ENCODE results near the gene MYO18A. TPM values are rescaled to one million over a fixed set of nuclear protein-coding genes. Genes with fewer than 3 reads are reported as not detected.

The MYO18A gene
- total and polyA plus RNA-seq, 7 experiments from 2014 or later = 10.2 to 144 (median 95.3) TPM

- peaks cover 0 to 1% (median 0%) of the 10 kb centered on the region in 11 donors for H3K9me3 Mint-ChIP-seq
- no peaks in the 10 kb centered on the region for H3K36me3 ChIP-seq (ENCODE audit: control insufficient read depth in 2 of 3, insufficient read depth in 3 of 3, low read length in 3 of 3)
- H3K27me3 ChIP-seq (ENCODE audit: control insufficient read depth in 2 of 2, insufficient read depth in 2 of 2, low read length in 2 of 2) = no peaks in the 10 kb centered on the region
- DNase-seq (no peak), ATAC-seq (no peak)
- ChIA-PET POLR2A (no interaction called here), CTCF (no interaction called here)
- intact Hi-C loops (cut with micrococcal nuclease) = no loop called here
- no peak overlapping the region for H3K27ac ChIP-seq (ENCODE audit: low read depth, low read length)
- peaks cover 16 to 58% (median 21%) of the 10 kb centered on the region in 7 donors for H3K4me1 Mint-ChIP-seq
- no peak overlapping the region for H3K4me3 ChIP-seq (ENCODE audit: low read length)
- H3K4me1 ChIP-seq (ENCODE audit: control insufficient read depth in 2 of 2, insufficient read depth in 2 of 2, low read length in 2 of 2) = peaks cover 10 to 14% of the 10 kb centered on the region in 2 donors
- peak overlapping the region in 1 of 9 donors; percentile 23 for H3K27ac Mint-ChIP-seq
- H3K9me3 ChIP-seq (ENCODE audit: control insufficient read depth in 2 of 3, low read length in 3 of 3) = no peaks in the 10 kb centered on the region
- H3K4me3 Mint-ChIP-seq = no peak overlapping the region
- peaks cover 0 to 9% (median 0%) of the 10 kb centered on the region in 5 donors for H3K36me3 Mint-ChIP-seq
- H3K27me3 Mint-ChIP-seq = no peaks in the 10 kb centered on the region
Measured at GRCh38 chr17:29158096-29158487, 22.1 kb downstream of the MYO18A start.

- Mint-ChIP-seq H3K4me1 (peaks cover 16 to 58% (median 21%) of the 10 kb centered on the region in 7 donors), H3K27me3 (no peaks in the 10 kb centered on the region), H3K27ac (peak overlapping the region in 1 of 9 donors; percentile 65), H3K36me3 (peaks cover 0 to 7% (median 0%) of the 10 kb centered on the region in 5 donors), H3K9me3 (peaks cover 0 to 1% (median 0%) of the 10 kb centered on the region in 11 donors), H3K4me3 (peak overlapping the region in 1 of 10 donors; percentile 31)
- ATAC-seq = no peak
- ChIA-PET CTCF (no interaction called here), POLR2A (interaction anchor here (1.5 kb wide), 1 partner anchor 21 kb away, joined by 3 read pairs; no protein-coding TSS in a partner anchor)
- Histone ChIP-seq H3K9me3 (ENCODE audit: control insufficient read depth in 2 of 3, low read length in 3 of 3) (no peaks in the 10 kb centered on the region), H3K36me3 (ENCODE audit: control insufficient read depth in 2 of 3, insufficient read depth in 3 of 3, low read length in 3 of 3) (no peaks in the 10 kb centered on the region), H3K4me1 (ENCODE audit: control insufficient read depth in 2 of 2, insufficient read depth in 2 of 2, low read length in 2 of 2) (peaks cover 10 to 14% of the 10 kb centered on the region in 2 donors), H3K4me3 (ENCODE audit: low read length) (no peak overlapping the region), H3K27me3 (ENCODE audit: control insufficient read depth in 2 of 2, insufficient read depth in 2 of 2, low read length in 2 of 2) (no peaks in the 10 kb centered on the region), H3K27ac (ENCODE audit: low read depth, low read length) (no peak overlapping the region)
- DNase-seq = no peak
- intact Hi-C loops (cut with micrococcal nuclease) = no loop called here
Measured at GRCh38 chr17:29157310-29157709, 22.9 kb downstream of the MYO18A start.

- peak overlapping the region in 1 of 9 donors; percentile 65 for H3K27ac Mint-ChIP-seq
- H3K9me3 Mint-ChIP-seq = no peaks in the 10 kb centered on the region
- H3K4me3 Mint-ChIP-seq = peak overlapping the region in 1 of 10 donors; percentile 31
- H3K36me3 Mint-ChIP-seq = peaks cover 0 to 2% (median 0%) of the 10 kb centered on the region in 5 donors
- H3K4me1 Mint-ChIP-seq = peaks cover 16 to 58% (median 21%) of the 10 kb centered on the region in 7 donors
- peaks cover 10 to 14% of the 10 kb centered on the region in 2 donors for H3K4me1 ChIP-seq (ENCODE audit: control insufficient read depth in 2 of 2, insufficient read depth in 2 of 2, low read length in 2 of 2)
- H3K36me3 ChIP-seq (ENCODE audit: control insufficient read depth in 2 of 3, insufficient read depth in 3 of 3, low read length in 3 of 3) = no peaks in the 10 kb centered on the region
- H3K4me3 ChIP-seq (ENCODE audit: low read length) = no peak overlapping the region
- no peak for DNase-seq
- H3K27ac ChIP-seq (ENCODE audit: low read depth, low read length) = no peak overlapping the region
- no peak for ATAC-seq
- H3K9me3 ChIP-seq (ENCODE audit: control insufficient read depth in 2 of 3, low read length in 3 of 3) = no peaks in the 10 kb centered on the region
- no peaks in the 10 kb centered on the region for H3K27me3 Mint-ChIP-seq
- CTCF ChIA-PET = no interaction called here
- POLR2A ChIA-PET = interaction anchor here (1.5 kb wide), 1 partner anchor 21 kb away, joined by 3 read pairs; no protein-coding TSS in a partner anchor
- intact Hi-C loops (cut with micrococcal nuclease) = no loop called here
- no peaks in the 10 kb centered on the region for H3K27me3 ChIP-seq (ENCODE audit: control insufficient read depth in 2 of 2, insufficient read depth in 2 of 2, low read length in 2 of 2)
Measured at GRCh38 chr17:29156781-29157180, 23.4 kb downstream of the MYO18A start.

- peaks cover 10 to 14% of the 10 kb centered on the region in 2 donors for H3K4me1 ChIP-seq (ENCODE audit: control insufficient read depth in 2 of 2, insufficient read depth in 2 of 2, low read length in 2 of 2)
- peak overlapping the region in 1 of 9 donors; percentile 91 for H3K27ac Mint-ChIP-seq
- H3K9me3 ChIP-seq (ENCODE audit: control insufficient read depth in 2 of 3, low read length in 3 of 3) = no peaks in the 10 kb centered on the region
- H3K4me3 Mint-ChIP-seq = peak overlapping the region in 1 of 10 donors; percentile 24
- DNase-seq = no peak
- ChIA-PET POLR2A (interaction anchor here (0.6 to 1.6 kb wide), 3 partner anchors 22 to 697 kb away, joined by 3 to 5 read pairs (median 4); partner anchors contain the start of gene MYO18A), CTCF (no interaction called here)
- H3K4me1 Mint-ChIP-seq = peaks cover 18 to 58% (median 21%) of the 10 kb centered on the region in 7 donors
- H3K27ac ChIP-seq (ENCODE audit: low read depth, low read length) = no peak overlapping the region
- H3K36me3 Mint-ChIP-seq = peaks cover 0 to 2% (median 0%) of the 10 kb centered on the region in 5 donors
- intact Hi-C loops (cut with micrococcal nuclease) = loop anchor here in 1 of 2 donors (1.0 kb wide), 1 partner anchor 21 kb away; no protein-coding TSS in a partner anchor
- no peak for ATAC-seq
- no peaks in the 10 kb centered on the region for H3K27me3 Mint-ChIP-seq
- no peaks in the 10 kb centered on the region for H3K9me3 Mint-ChIP-seq
- H3K4me3 ChIP-seq (ENCODE audit: low read length) = no peak overlapping the region
- no peaks in the 10 kb centered on the region for H3K36me3 ChIP-seq (ENCODE audit: control insufficient read depth in 2 of 3, insufficient read depth in 3 of 3, low read length in 3 of 3)
- H3K27me3 ChIP-seq (ENCODE audit: control insufficient read depth in 2 of 2, insufficient read depth in 2 of 2, low read length in 2 of 2) = no peaks in the 10 kb centered on the region
Measured at GRCh38 chr17:29155966-29156338, 24.2 kb downstream of the MYO18A start.

- H3K4me3 Mint-ChIP-seq = peak overlapping the region in 8 of 10 donors; percentile 10 to 75 (median 44)
Measured at GRCh38 chr17:29155227-29155965, 24.8 kb downstream of the MYO18A start.

GRCh38 chr17:29154516-29155226 lies 25.5 kb downstream of the MYO18A start:
- Histone ChIP-seq H3K4me1 (ENCODE audit: control insufficient read depth in 2 of 2, insufficient read depth in 2 of 2, low read length in 2 of 2) (peaks cover 10 to 14% of the 10 kb centered on the region in 2 donors), H3K27me3 (ENCODE audit: control insufficient read depth in 2 of 2, insufficient read depth in 2 of 2, low read length in 2 of 2) (no peaks in the 10 kb centered on the region), H3K4me3 (ENCODE audit: low read length) (no peak overlapping the region), H3K36me3 (ENCODE audit: control insufficient read depth in 2 of 3, insufficient read depth in 3 of 3, low read length in 3 of 3) (no peaks in the 10 kb centered on the region), H3K27ac (ENCODE audit: low read depth, low read length) (no peak overlapping the region), H3K9me3 (ENCODE audit: control insufficient read depth in 2 of 3, low read length in 3 of 3) (no peaks in the 10 kb centered on the region)
- intact Hi-C loops (cut with micrococcal nuclease) = loop anchor here in 1 of 2 donors (1.0 kb wide), 1 partner anchor 23 kb away; no protein-coding TSS in a partner anchor
- Mint-ChIP-seq H3K9me3 (no peaks in the 10 kb centered on the region), H3K27ac (peak overlapping the region in 7 of 9 donors; percentile 25 to 91 (median 48)), H3K36me3 (peaks cover 0 to 3% (median 0%) of the 10 kb centered on the region in 5 donors), H3K27me3 (no peaks in the 10 kb centered on the region), H3K4me3 (peak overlapping the region in 7 of 10 donors; percentile 29 to 75 (median 45)), H3K4me1 (peaks cover 24 to 58% (median 26%) of the 10 kb centered on the region in 7 donors)
- DNase-seq = no peak
- peak; percentile 72 for ATAC-seq
- ChIA-PET POLR2A (interaction anchor here (0.8 to 1.6 kb wide), 2 partner anchors 23 to 26 kb away, joined by 3 to 5 read pairs; partner anchors contain the start of gene MYO18A), CTCF (interaction anchor here (1.0 kb wide), 1 partner anchor 22 kb away, joined by 3 read pairs; no protein-coding TSS in a partner anchor)

More at GRCh38 chr17:29155227-29155965, 24.8 kb downstream of the MYO18A start:
- peaks cover 0 to 3% (median 0%) of the 10 kb centered on the region in 5 donors for H3K36me3 Mint-ChIP-seq
- ATAC-seq (peak; percentile 85), DNase-seq (peak in 1 of 9 donors; percentile 68)
- peak overlapping the region in 7 of 9 donors; percentile 25 to 91 (median 48) for H3K27ac Mint-ChIP-seq
- no peaks in the 10 kb centered on the region for H3K9me3 Mint-ChIP-seq
- Histone ChIP-seq H3K4me1 (ENCODE audit: control insufficient read depth in 2 of 2, insufficient read depth in 2 of 2, low read length in 2 of 2) (peaks cover 10 to 14% of the 10 kb centered on the region in 2 donors), H3K27me3 (ENCODE audit: control insufficient read depth in 2 of 2, insufficient read depth in 2 of 2, low read length in 2 of 2) (no peaks in the 10 kb centered on the region), H3K4me3 (ENCODE audit: low read length) (no peak overlapping the region), H3K9me3 (ENCODE audit: control insufficient read depth in 2 of 3, low read length in 3 of 3) (no peaks in the 10 kb centered on the region), H3K36me3 (ENCODE audit: control insufficient read depth in 2 of 3, insufficient read depth in 3 of 3, low read length in 3 of 3) (no peaks in the 10 kb centered on the region), H3K27ac (ENCODE audit: low read depth, low read length) (no peak overlapping the region)
- H3K27me3 Mint-ChIP-seq = no peaks in the 10 kb centered on the region
- H3K4me1 Mint-ChIP-seq = peaks cover 20 to 58% (median 23%) of the 10 kb centered on the region in 7 donors
- intact Hi-C loops (cut with micrococcal nuclease) = loop anchor here in 1 of 2 donors (1.0 kb wide), 1 partner anchor 22 kb away; no protein-coding TSS in a partner anchor
- ChIA-PET POLR2A (interaction anchor here (0.6 to 1.6 kb wide), 4 partner anchors 22 to 697 kb away, joined by 3 to 5 read pairs (median 4); partner anchors contain the start of gene MYO18A), CTCF (interaction anchor here (1.0 kb wide), 1 partner anchor 21 kb away, joined by 3 read pairs; no protein-coding TSS in a partner anchor)
